GM19025 (cell line): Measurements from ENCODE around the gene MAFG.

Experiments
- ATAC-seq: cut with Tn5 transposase; IDR thresholded peaks from one replicate; pipeline ENCODE4 v1.9.1; 2021; ENCODE audit warnings: mild to moderate bottlenecking, low read depth, moderate library complexity; ENCODE audit not compliant: unreplicated experiment

Gene MAFG

GRCh38 chr17:81940538-81941483, 13.3 kb upstream of the MAFG start:
- ATAC-seq, result no peak

DNA sequence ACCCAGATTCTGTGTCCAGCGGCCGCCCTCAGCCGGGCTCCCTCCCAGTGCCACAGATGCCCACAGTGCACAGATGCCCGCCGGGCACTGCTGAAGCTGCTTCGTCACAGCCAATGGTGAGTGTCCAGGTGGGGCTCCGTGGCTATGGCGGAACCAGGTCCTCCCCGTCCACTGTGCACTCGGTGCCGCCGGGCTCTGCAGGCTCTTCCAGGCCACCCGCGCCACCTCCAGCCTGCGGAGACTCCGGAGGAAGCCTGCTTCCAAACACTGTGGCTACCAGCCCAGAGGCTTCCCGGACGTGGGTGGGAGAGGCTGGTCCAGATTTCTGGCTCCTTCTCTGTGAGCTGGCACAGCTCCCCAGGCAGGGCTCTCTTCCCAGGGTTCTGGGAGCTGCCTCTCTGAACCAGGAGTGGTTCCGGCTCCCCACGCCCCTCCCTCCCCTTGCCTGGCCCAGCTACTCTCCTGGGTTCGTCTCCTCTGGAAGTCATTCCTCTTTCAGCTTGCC, 12.4 kb upstream of the MAFG start:
- ATAC-seq, result no peak

GRCh38 chr17:81939218-81939617, 11.7 kb upstream of the MAFG start:
- ATAC-seq, result no peak

- no peak for ATAC-seq
These were observed 8.2 kb upstream of the MAFG start for GRCh38 chr17:81935709-81936084.

DNA sequence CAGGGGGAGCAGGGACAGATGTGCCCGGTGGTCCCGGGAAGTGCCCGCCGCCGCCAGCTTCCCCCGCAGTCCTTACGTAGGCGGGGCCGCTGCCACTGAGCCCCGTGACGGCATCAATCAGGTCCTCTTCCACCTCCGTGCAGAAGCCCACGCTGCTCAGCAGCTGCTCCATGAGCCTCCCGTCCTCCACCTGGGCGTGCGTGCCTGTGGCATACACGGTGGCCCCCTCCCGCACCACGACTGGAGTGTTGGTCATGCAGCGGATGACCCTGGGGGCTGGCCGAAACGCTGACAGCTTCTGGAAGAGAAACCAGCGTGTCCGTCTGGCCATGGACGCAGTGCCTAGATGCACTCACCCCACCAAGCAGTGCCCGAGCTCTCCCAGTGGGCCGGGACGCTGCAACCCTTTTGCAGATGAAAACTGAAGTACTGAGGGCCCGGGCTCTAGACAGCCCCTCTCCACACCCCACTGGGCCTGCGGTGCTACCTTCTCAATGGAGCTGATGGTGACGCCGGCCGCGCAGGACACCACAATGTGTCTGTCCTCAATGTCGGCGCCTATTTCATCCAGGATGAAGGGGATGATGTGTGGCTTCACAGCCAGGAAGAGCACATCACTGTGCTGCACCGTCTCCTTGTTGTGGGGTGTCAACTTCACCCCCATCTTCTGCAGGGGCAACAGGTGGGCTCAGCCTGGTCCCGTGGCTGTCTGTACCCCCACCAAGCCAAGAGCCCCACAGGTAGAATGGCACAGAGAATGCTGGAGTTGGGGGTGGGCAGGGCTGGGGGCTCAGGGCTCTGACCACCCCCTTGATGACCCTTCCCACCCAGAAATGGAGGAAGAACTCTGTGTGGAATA, 7.5 kb upstream of the MAFG start:
- no peak for ATAC-seq

GRCh38 chr17:81934098-81934757, 6.7 kb upstream of the MAFG start:
- ATAC-seq, result no peak

GRCh38 chr17:81933178-81933699, 5.7 kb upstream of the MAFG start:
- ATAC-seq, result no peak

GRCh38 chr17:81932333-81932983, 4.9 kb upstream of the MAFG start:
- no peak for ATAC-seq

GRCh38 chr17:81931557-81932332, 4.2 kb upstream of the MAFG start:
- no peak for ATAC-seq

DNA sequence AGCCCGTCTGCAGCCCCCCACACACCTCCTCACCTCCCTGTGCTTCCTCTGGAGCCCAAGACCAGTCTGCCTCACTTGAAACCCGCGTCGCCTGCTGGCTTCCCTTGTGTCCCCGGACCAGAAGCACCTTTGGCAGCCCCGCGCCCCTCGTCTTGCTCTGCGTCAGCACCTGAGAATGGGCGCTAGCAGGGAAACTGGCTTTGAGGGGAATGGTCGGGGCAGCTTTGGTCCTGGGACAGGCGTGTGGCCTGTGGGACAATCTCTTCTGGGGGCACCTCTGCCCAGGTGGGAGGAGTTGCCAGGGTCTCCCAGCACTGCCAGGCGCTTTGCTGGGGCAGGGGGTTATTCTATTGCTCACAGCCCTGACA, 3.6 kb upstream of the MAFG start:
- no peak for ATAC-seq

GRCh38 chr17:81930142-81931125, 2.9 kb upstream of the MAFG start:
- ATAC-seq, result no peak

DNA sequence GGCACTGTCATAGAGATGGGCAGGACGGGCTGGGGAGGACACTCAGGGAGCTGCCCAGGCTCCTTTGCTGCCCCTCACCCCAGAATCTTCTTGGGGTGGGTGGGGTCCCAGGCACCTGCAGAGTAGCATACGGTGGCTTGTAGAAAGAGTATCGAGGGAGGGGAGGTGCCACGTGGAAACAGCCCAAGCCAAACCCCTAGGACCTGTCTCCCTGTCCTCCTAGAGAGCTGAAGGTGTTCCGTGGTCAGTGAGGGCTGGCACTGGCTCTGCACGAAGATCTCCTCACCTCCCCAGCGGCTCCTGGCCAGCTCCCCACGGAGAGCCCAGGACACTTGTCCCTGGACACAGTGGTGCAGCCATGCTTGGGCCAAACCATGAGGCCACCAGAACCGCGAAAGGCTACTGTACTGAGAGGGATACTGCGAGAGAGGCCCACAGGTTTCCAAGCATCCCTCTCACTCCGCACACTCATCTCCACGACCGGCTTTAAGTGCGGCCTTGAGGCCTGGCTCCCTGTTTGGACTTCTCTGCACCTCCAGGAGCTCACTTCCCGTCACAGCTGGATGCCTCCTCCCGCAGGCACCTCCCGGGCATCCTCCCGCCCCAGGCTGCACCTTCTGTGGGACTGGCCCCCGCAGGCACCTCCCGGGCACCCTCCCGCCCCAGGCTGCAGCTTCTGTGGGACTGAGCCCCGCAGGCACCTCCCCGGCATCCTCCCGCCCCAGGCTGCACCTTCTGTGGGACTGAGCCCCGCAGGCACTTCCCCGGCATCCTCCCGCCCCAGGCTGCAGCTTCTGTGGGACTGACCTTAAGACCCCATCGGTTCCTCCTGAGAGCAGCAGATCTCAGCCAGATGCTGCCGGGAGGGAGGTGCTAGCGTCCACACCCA, 2.0 kb upstream of the MAFG start:
- no peak for ATAC-seq

DNA sequence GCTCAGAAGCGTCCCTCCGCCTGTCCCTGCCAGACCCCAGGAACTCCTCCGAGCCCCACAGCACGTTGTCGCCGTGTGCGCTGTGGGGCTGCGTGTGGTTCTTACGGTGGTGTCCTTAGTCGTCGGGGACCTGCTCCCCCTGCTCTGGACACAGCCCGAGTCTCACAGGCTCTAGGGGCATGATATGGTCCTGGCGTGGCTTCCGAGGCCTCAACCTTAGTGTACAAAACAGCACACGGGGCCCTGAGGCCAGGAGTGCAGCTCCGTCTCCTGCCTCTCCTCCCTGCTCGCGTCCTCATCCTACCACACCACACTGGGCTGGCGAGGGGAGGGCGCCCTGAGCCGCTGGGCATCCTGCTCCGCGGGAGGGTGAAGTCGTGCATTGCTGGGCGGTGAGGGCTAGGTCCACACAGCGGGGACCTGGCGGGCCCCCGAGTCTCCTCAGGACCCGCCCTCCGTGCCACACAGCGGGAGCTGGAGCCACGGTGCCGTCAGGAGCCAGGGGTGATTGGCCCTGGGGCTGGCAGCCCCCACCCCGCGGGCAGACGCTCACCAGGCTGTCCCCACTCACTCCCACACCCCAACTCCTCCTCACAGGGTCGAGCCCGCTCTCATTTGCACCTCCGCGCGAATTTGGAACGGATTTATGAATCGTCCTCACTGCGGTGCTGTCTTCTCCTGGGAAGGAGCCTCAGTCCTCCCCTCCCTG, 1.2 kb upstream of the MAFG start:
- no peak for ATAC-seq

GRCh38 chr17:81927152-81927652, 333 bp downstream of the MAFG start:
- peak; percentile 14 for ATAC-seq

- peak; percentile 15 for ATAC-seq
These were observed 934 bp downstream of the MAFG start for GRCh38 chr17:81926451-81927151.
